Activated CD8-positive, alpha-beta memory T cell treated with anti-CD3 and anti-CD28 coated beads, Interleukin-2, amount 10 ng/mL, durations not matched to agents 7 days and 5 days (primary cell): Measurements from ENCODE around the gene IL26. TPM values are rescaled to one million over a fixed set of nuclear protein-coding genes. Genes with fewer than 3 reads are reported as not detected.

ENCODE experiments used
- ATAC-seq: fragments of 150-1000 bp; cut with Tn5 transposase; one replicate; pipeline ENCODE4 v1.10.0; 2021; ENCODE audit warnings: moderate library complexity
- CTCF ChIA-PET: fragments of 350-600 bp; sonication (Branson Sonifier 250); formaldehyde crosslinking; loops from one replicate; lab custom pipeline; 2021; ENCODE audit warnings: antibody characterized with exemption; lab: Charles Lee
- DNase-seq: peaks from one replicate; pipeline ENCODE4 v3.0.0-alpha.2; 2020
- H3K27ac Mint-ChIP-seq: one replicate; pipeline ENCODE4 v1.8.0; 2021; ENCODE audit warnings: mild to moderate bottlenecking, mixed read lengths
- H3K27me3 Mint-ChIP-seq: one replicate; pipeline ENCODE4 v1.8.0; 2021; ENCODE audit warnings: mixed read lengths
- H3K36me3 Mint-ChIP-seq: one replicate; pipeline ENCODE4 v1.8.0; 2021; ENCODE audit warnings: mild to moderate bottlenecking, mixed read lengths
- H3K4me1 Mint-ChIP-seq: one replicate; pipeline ENCODE4 v1.8.0; 2021; ENCODE audit warnings: mixed read lengths
- H3K4me3 Mint-ChIP-seq: one replicate; pipeline ENCODE4 v1.8.0; 2021; ENCODE audit warnings: mild to moderate bottlenecking, moderate library complexity, mixed read lengths
- H3K9me3 Mint-ChIP-seq: one replicate; pipeline ENCODE4 v1.8.0; 2022; ENCODE audit warnings: low read depth, mixed read lengths
- total RNA-seq, 2 experiments: library from RNA; stranded (reverse); gene quantifications; one replicate each; pipeline ENCODE4 v1.2.3, GENCODE V29; 2021

The IL26 gene
- total RNA-seq, 2 experiments from 2014 or later: 0.35 TPM; not detected in 1

DNA sequence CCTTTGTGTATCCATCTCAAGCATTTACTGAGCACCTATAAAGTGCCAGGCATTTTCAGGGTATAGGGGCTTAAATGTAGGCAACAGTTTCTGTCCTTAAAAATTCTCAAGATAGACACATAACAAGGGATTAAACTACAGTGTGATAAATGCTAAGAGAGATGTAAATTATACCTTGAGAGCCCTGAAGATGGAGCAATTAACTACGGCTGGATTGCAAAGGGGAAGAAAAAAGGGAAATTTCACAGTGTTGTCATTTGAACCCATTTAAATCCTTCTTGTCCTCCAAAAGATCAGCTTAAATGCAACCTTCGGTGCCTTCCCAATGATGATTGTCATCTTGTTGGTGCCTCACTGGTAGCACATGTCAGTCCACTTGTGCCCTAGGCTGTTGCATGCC lies 11.5 kb upstream of the IL26 start:
- ATAC-seq: no peak
- no peak for DNase-seq
- CTCF ChIA-PET: interaction anchor here (1.0 to 5.0 kb wide), 10 partner anchors 14 to 571 kb away, joined by 3 to 20 read pairs (median 4); partner anchors contain the start of gene MDM2
- Mint-ChIP-seq H3K27ac (peak overlapping the region; percentile 93), H3K36me3 (peaks cover 10% of the 10 kb centered on the region), H3K27me3 (no peaks in the 10 kb centered on the region), H3K4me3 (peak overlapping the region; percentile 76), H3K9me3 (no peaks in the 10 kb centered on the region), H3K4me1 (peaks cover 66% of the 10 kb centered on the region)

DNA sequence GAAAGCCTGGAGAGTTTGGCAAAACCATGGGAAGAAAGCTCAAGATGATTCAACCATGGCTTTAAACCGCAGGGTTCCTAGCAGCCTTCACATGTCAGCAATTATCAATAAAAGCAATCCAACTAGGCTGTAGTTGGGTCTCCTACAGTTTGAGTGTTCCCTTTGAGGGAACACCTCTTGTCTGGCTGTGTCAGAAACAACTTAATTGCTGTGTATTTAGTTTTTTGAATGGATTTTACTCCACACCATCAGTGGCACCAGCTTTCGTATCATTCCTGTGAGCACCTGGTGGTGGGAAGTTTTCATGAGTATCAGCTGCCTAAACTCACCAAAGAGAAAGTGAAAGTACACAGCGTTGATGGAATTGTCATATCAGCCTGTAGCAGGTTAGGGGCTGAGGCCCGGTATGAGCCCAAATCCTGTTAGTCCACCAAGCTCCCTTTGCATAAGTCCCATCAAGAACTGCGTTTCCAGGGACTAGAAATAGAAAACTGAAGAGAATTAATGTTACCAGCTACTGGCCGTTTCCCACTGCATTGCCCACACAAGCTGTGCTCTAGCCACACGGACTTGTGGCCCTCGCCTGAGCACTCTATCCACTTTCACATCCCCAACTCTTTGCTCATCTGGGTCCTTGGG lies 10.9 kb upstream of the IL26 start:
- ATAC-seq (peak; percentile 70), DNase-seq (peak; percentile 66)
- Mint-ChIP-seq H3K4me1 (peaks cover 64% of the 10 kb centered on the region), H3K9me3 (no peaks in the 10 kb centered on the region), H3K36me3 (peaks cover 10% of the 10 kb centered on the region), H3K27ac (peak overlapping the region; percentile 93), H3K27me3 (no peaks in the 10 kb centered on the region), H3K4me3 (peak overlapping the region; percentile 76)
- CTCF ChIA-PET: interaction anchor here (0.7 to 5.0 kb wide), 10 partner anchors 13 to 196 kb away, joined by 3 to 20 read pairs (median 4); no protein-coding TSS in a partner anchor

DNA sequence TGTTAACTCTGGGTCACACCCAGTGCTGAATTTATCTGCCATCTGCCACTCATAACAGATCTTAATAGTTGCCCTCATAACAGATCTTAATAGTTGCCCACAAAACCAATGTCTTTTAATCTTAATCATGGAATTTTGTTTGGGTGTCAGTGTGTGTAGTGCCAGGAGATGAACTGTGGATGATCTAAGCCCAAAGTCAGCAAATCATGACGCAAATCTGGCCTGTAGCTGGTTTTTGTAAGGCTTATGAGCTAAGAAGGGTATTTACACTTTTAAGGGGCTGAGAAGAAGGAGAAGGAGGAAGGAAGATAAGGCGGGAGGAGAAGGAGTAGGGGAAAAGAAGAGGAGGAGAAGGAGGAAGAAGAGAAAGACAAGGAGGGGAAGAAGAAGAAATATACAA lies 10.0 kb upstream of the IL26 start:
- CTCF ChIA-PET: interaction anchor here (1.4 to 5.0 kb wide), 3 partner anchors 12 to 86 kb away, joined by 6 to 20 read pairs (median 6); no protein-coding TSS in a partner anchor
- H3K4me3 Mint-ChIP-seq: peak overlapping the region; percentile 6
- peak overlapping the region; percentile 14 for H3K27ac Mint-ChIP-seq
- H3K9me3 Mint-ChIP-seq: no peaks in the 10 kb centered on the region
- ATAC-seq: no peak
- peaks cover 62% of the 10 kb centered on the region for H3K4me1 Mint-ChIP-seq
- peaks cover 8% of the 10 kb centered on the region for H3K36me3 Mint-ChIP-seq
- no peak for DNase-seq
- no peaks in the 10 kb centered on the region for H3K27me3 Mint-ChIP-seq

DNA sequence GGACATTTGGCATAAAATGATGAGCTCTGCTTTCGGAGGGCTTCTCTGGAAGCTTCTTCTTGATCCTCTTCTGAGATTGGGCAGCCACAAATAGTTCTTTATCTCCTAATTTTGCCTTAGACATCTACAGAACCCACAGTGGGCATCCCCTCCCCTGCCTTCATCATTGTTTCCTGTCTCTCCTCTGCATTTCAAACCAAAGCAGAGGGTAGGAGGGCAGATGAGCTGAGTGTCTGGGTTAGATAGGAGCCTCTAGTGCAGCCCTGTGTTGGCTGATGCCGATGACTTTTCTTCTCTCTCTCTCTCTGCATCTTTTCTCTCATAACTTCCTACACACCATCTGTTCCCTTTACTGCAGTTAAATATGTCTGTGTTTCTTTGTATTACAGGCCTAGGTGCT lies 8.5 kb upstream of the IL26 start:
- Mint-ChIP-seq H3K4me3 (no peak overlapping the region), H3K4me1 (peaks cover 51% of the 10 kb centered on the region)
- DNase-seq: no peak

DNA sequence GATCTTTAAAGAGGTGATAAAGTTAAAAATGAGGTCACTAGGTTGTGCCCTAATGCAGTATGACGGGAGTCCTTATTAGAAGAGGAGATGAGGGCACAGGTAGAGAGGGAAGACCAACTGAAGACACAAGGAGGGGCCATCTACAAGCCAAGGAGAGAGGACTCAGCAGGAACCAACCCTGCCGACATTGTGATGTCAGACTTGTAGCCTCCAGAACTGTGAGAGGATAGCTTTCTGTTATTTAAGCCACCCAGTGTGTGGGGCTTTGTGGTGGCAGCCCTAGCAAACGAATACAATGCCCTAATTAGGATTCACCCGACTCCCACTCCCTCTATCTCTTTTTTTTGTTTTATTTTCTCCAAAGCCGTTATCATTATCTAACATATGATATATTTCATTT lies 7.9 kb upstream of the IL26 start:
- Mint-ChIP-seq H3K27ac (no peak overlapping the region), H3K27me3 (no peaks in the 10 kb centered on the region), H3K4me3 (no peak overlapping the region), H3K4me1 (peaks cover 50% of the 10 kb centered on the region), H3K9me3 (no peaks in the 10 kb centered on the region), H3K36me3 (peaks cover 8% of the 10 kb centered on the region)
- CTCF ChIA-PET: interaction anchor here (1.0 to 1.7 kb wide), 2 partner anchors 12 to 84 kb away, joined by 3 to 4 read pairs; no protein-coding TSS in a partner anchor
- no peak for ATAC-seq
- DNase-seq: no peak

More for the DNA sequence above, 8.5 kb upstream of the IL26 start:
- H3K27ac Mint-ChIP-seq: no peak overlapping the region
- H3K9me3 Mint-ChIP-seq: no peaks in the 10 kb centered on the region
- peaks cover 8% of the 10 kb centered on the region for H3K36me3 Mint-ChIP-seq
- H3K27me3 Mint-ChIP-seq: no peaks in the 10 kb centered on the region
- no peak for ATAC-seq
- CTCF ChIA-PET: interaction anchor here (1.0 to 1.7 kb wide), 2 partner anchors 11 to 83 kb away, joined by 3 to 4 read pairs; no protein-coding TSS in a partner anchor

DNA sequence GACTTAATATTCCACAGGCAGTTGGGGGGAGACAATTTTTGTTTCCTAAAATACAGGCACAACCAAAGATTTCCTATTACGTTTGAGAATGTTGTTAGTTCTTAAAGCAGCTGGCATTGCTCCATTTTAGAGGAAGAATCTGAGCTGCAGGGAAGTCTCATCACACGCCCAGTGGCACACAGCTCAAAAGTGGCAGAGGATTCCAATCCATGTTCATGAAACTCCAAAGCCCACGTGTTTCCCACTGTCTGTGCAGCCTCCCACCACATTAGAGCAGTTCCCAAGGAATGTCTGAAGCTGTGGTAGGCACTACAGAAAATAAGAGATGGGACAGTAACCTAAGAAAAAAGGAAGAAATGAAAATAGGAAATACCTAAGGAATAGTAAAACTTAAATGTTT lies 6.1 kb upstream of the IL26 start:
- ATAC-seq: no peak
- H3K27ac Mint-ChIP-seq: no peak overlapping the region

DNA sequence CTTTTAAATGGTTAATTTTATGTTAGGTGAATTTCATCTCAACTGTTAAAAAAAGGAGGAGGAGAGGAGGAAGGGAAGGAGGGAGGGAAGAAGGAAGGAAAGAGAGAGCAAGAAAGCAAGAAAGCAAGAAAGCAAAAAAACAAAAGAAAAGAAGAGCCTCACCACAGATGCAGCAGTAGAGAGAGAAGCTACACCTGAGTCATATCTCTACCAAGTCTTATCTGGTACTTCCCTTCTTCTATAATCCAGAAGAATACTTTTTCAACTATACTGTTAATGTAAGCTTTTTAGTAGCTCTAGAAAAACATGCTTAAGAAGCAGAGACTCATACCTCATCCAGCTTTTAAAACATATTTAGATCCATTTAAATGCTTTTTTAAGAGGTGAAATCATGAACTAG lies 5.6 kb upstream of the IL26 start:
- peak overlapping the region; percentile 9 for H3K27ac Mint-ChIP-seq
- H3K4me1 Mint-ChIP-seq: peaks cover 38% of the 10 kb centered on the region

More for the DNA sequence above, 6.1 kb upstream of the IL26 start:
- H3K4me3 Mint-ChIP-seq: no peak overlapping the region
- CTCF ChIA-PET: interaction anchor here (0.7 to 2.2 kb wide), 7 partner anchors 8 to 191 kb away, joined by 3 to 14 read pairs (median 5); no protein-coding TSS in a partner anchor
- peaks cover 7% of the 10 kb centered on the region for H3K36me3 Mint-ChIP-seq
- H3K27me3 Mint-ChIP-seq: no peaks in the 10 kb centered on the region
- no peak for DNase-seq
- no peaks in the 10 kb centered on the region for H3K9me3 Mint-ChIP-seq
- H3K4me1 Mint-ChIP-seq: peaks cover 38% of the 10 kb centered on the region

DNA sequence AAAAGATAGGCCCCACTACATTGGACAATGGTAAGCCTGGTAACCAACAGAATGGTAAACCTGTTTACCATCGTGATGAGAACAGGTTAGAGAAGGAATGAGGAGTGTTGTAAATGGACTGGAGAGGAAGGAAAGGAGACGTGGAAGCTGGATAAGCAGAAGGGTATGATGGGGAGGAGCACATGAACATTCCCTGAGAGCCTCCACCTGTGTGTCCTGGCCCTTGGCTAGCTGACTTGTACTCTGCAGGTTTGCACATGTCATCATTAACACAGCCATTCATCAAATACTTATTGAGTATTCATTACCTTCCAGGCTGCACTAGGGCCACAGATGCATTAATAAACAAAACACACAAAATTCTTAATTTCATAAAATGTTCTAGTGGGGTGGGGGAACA lies 4.3 kb upstream of the IL26 start:
- H3K4me1 Mint-ChIP-seq: peaks cover 39% of the 10 kb centered on the region
- CTCF ChIA-PET: no interaction called here
- DNase-seq (no peak), ATAC-seq (no peak)
- no peak overlapping the region for H3K27ac Mint-ChIP-seq
- no peak overlapping the region for H3K4me3 Mint-ChIP-seq
- no peaks in the 10 kb centered on the region for H3K9me3 Mint-ChIP-seq
- H3K36me3 Mint-ChIP-seq: peaks cover 6% of the 10 kb centered on the region
- H3K27me3 Mint-ChIP-seq: peaks cover 8% of the 10 kb centered on the region

More for the DNA sequence above, 5.6 kb upstream of the IL26 start:
- Mint-ChIP-seq H3K9me3 (no peaks in the 10 kb centered on the region), H3K27me3 (peaks cover 3% of the 10 kb centered on the region), H3K4me3 (no peak overlapping the region), H3K36me3 (peaks cover 6% of the 10 kb centered on the region)
- ATAC-seq: peak; percentile 65
- CTCF ChIA-PET: interaction anchor here (0.7 to 2.2 kb wide), 5 partner anchors 8 to 190 kb away, joined by 3 to 14 read pairs (median 6); no protein-coding TSS in a partner anchor
- DNase-seq: no peak

DNA sequence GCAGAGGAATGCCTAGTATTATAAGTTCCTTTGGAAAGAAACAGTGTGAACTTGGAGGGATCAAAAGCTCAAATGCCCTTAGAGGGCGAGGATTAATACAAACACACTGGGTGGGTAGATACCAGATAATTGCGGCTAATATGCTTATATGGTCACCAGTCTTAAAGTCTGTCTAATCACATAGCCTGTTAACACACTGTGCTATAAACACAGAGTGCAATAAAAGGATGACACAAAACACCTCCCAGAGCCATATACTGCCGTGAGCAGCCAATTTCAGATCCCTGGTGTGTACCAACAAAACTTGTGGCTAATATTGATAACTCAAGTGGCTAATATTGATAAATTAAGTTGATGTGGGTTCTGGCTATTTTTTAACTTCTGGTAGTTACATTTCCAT lies 1.7 kb upstream of the IL26 start:
- Mint-ChIP-seq H3K9me3 (no peaks in the 10 kb centered on the region), H3K27me3 (peaks cover 10% of the 10 kb centered on the region), H3K36me3 (peaks cover 2% of the 10 kb centered on the region), H3K27ac (no peak overlapping the region), H3K4me1 (peaks cover 46% of the 10 kb centered on the region), H3K4me3 (no peak overlapping the region)
- DNase-seq (no peak), ATAC-seq (no peak)
- CTCF ChIA-PET: no interaction called here

DNA sequence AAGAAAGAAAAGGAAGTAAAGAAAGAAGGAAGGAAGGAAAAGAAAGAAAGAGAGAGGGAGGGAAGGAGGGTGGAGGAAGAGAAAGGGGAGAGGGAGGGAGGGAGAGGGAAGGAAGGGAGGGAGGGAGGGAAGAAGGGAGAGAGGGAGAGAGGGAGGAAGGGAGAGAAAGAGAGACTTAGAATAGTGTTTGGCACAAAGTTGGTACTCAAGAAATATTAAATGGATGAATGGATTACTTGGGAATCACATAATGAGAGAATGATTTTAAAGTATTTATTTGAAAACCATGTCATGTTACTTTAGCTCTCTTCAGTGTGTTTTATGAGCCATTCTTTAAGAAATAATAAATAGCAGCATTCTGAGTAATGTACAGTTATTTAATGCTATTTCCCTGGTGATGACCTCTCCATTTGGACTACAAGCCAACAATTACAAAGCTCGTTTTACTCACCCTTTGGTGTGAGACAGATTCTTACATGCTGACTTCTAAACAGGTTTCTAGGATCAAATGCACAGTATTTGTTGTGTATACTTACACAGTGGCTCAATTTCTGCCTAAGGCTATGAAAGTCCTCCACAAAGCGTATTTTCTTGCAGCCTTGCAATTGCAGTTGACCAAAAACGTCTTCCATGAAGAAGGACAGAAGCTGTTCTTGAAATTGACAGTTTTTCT lies 861 bp downstream of the IL26 start:
- CTCF ChIA-PET: interaction anchor here (1.1 to 4.8 kb wide), 10 partner anchors 16 to 184 kb away, joined by 3 to 77 read pairs (median 7); no protein-coding TSS in a partner anchor
- ATAC-seq (no peak), DNase-seq (no peak)
- H3K36me3 Mint-ChIP-seq: peaks cover 2% of the 10 kb centered on the region
- peaks cover 12% of the 10 kb centered on the region for H3K27me3 Mint-ChIP-seq
- peaks cover 32% of the 10 kb centered on the region for H3K4me1 Mint-ChIP-seq
- no peak overlapping the region for H3K4me3 Mint-ChIP-seq
- H3K9me3 Mint-ChIP-seq: no peaks in the 10 kb centered on the region
- H3K27ac Mint-ChIP-seq: no peak overlapping the region

DNA sequence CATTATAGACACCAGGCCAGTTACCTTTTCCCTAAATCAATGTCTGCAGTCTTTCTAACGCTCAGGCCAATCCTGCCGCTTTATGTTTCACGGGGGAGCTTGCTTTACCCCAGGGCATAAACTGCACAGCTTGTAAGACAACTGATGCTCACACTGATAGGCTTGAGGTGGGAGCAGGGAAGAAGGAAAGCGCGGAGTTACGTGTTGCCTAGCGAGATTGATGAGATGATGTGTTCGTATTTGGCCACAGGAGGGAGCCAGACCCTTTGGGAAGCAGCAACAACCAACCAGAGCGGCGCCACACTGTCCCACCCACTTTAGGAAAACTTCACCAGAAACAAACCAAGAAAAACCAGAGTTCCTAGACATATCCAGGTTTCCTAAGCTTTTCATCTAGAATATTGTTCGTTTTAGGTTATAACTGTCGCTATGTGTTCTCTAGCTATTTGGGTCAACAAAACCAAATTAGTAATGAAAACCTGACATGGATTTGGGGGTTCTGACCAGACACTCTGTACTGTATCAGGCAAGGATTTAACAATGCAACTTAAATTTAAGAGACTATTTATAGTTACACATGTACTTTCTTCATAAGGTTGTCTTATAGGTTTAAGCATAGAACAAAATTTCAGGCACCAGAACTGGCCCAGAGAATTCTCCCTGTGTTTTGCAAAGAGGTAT lies 2.4 kb downstream of the IL26 start:
- CTCF ChIA-PET: interaction anchor here (0.6 to 4.8 kb wide), 42 partner anchors 9 to 354 kb away, joined by 3 to 77 read pairs (median 4); partner anchors contain the start of gene MDM1
- H3K27me3 Mint-ChIP-seq: peaks cover 17% of the 10 kb centered on the region
- DNase-seq: peak; percentile 83
- H3K36me3 Mint-ChIP-seq: peaks cover 4% of the 10 kb centered on the region
- H3K27ac Mint-ChIP-seq: peak overlapping the region; percentile 75
- ATAC-seq: peak; percentile 99
- no peaks in the 10 kb centered on the region for H3K9me3 Mint-ChIP-seq
- peak overlapping the region; percentile 39 for H3K4me3 Mint-ChIP-seq
- H3K4me1 Mint-ChIP-seq: peaks cover 32% of the 10 kb centered on the region

DNA sequence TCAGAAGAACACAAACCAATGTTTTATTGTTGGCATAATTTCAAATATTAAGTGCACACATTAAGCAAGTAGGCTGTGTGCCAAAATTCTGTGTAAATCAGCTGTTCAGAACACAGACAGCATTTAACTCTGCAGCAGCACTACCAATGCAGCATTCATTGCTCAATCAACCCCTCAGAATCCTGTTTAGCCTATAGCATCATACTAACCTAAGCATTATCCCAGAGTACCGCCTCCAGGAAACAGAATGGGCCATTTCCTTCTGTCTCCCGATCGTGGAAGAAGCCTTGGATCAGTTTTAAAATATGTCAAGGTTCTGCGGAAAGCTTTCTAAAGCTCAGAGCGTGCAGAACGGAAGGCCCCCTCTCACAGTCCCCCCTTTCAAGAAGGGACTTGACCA lies 3.3 kb downstream of the IL26 start:
- H3K27ac Mint-ChIP-seq: no peak overlapping the region
- DNase-seq (no peak), ATAC-seq (no peak)
- H3K4me3 Mint-ChIP-seq: peak overlapping the region; percentile 14
- H3K36me3 Mint-ChIP-seq: peaks cover 8% of the 10 kb centered on the region
- H3K27me3 Mint-ChIP-seq: peaks cover 25% of the 10 kb centered on the region
- peaks cover 32% of the 10 kb centered on the region for H3K4me1 Mint-ChIP-seq
- CTCF ChIA-PET: interaction anchor here (0.6 to 4.8 kb wide), 32 partner anchors 8 to 183 kb away, joined by 3 to 77 read pairs (median 6); no protein-coding TSS in a partner anchor
- H3K9me3 Mint-ChIP-seq: no peaks in the 10 kb centered on the region

DNA sequence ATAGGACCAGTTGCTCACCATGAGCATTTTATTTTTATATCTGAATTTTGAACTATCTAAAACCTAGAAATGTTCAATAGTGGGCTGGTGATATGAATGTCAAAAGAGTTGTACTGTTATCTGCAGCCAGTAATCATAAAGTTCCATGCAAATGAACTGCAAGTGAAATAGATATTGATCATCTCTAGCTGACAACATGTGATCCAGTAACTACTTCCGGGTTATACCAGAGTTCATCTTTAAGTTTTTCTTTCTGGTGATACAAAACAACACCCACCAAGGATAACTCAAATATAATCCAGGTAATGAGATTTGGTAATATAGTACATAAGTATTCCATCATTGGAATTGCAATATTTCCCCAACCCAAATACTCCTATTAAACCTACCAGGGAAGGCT lies 4.1 kb downstream of the IL26 start:
- no peaks in the 10 kb centered on the region for H3K9me3 Mint-ChIP-seq
- H3K4me1 Mint-ChIP-seq: peaks cover 29% of the 10 kb centered on the region
- no peak overlapping the region for H3K27ac Mint-ChIP-seq
- peaks cover 6% of the 10 kb centered on the region for H3K36me3 Mint-ChIP-seq
- CTCF ChIA-PET: interaction anchor here (1.4 to 4.8 kb wide), 6 partner anchors 10 to 182 kb away, joined by 4 to 77 read pairs (median 26); no protein-coding TSS in a partner anchor
- peaks cover 27% of the 10 kb centered on the region for H3K27me3 Mint-ChIP-seq
- no peak for ATAC-seq
- no peak overlapping the region for H3K4me3 Mint-ChIP-seq
- no peak for DNase-seq
